SIG-M5 treated with dmso at 0.1 percent for 504 hours (cell line): Measurements from ENCODE around the gene MAGOH.
"Not testable (repeated sequence)": the region's sequence is repeated elsewhere in the genome, so short reads cannot be mapped to it uniquely, and the experiment has no call there.

Experiments
- DNase-seq: peaks from one replicate; lab custom pipeline; 2025; ENCODE audit not compliant: unreplicated experiment; lab: John Stamatoyannopoulos, UW

Gene MAGOH

GRCh38 chr1:53238197-53239155 is at the start of gene MAGOH:
Gene MAGOH, minus strand, starts transcription at chr1:53238518. Its CDS starts 70 bp downstream, at chr1:53238448.
- peak; percentile 94 for DNase-seq

DNA sequence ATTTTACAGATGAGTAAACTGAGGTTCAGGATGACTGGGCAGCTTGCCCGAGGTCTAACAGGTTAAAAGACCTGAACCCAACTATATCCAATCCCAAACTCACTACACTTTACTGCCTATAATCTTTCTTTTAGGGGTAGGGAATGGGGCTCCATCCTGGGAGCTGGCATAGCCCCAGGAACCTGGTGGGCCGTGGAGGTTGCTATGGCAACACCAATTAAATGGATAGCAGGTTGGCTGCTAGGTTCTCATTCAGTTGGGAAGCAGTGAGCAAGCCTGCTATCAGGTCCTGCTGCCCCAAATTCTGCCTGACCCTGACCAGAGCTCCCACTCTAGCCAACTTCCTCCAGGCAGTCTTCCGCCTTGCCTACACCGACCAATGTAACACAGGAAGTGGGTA is 48.6 kb upstream of the MAGOH start:
- DNase-seq, result no peak

- DNase-seq, result no peak
These were observed 47.8 kb upstream of the MAGOH start for GRCh38 chr1:53285969-53286760.

DNA sequence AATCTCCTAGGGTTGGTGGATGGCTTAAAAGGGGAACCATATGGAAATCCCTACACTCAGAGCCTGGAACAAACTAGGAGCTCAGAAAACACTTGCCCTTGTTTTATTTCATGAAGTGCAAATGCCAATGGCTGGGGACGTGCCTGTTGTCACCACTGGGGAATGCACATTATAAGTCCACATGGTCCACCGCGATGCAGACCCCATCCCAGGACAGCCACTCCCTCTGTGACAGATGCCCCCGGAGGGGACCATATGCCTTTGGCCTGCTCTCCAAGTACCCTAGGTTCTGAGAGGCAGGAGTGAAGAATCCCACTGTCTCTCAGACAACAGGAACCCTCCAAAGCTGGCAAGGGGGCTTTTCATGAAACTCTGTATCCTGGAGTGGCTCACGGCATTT is 47.2 kb upstream of the MAGOH start:
- no peak for DNase-seq

- no peak for DNase-seq
These were observed 46.1 kb upstream of the MAGOH start for GRCh38 chr1:53284224-53285020.

- not testable (repeated sequence) for DNase-seq
These were observed 44.8 kb upstream of the MAGOH start for GRCh38 chr1:53283156-53283555.

GRCh38 chr1:53281133-53281532 is 42.8 kb upstream of the MAGOH start:
- DNase-seq, result no peak

DNA sequence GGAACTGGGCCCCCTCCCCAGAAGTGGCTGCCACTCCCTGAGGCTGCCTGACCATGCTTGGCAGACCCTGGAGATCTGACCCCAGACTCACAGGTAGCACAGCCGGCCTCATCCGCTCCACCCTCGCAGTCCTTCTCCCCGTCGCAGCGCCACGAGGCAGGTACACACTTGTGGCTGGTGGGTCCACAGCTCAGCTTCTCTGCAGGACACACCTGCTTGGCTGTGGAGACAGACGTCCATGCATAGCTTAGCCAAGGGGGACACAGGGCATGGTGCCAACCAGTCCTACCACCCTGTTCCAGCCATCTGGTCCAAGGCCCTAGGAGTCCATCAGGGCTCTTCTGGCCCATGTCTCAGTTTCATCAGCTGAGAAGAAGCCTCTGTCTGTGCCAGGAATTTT is 42.2 kb upstream of the MAGOH start:
- DNase-seq, result no peak

- no peak for DNase-seq
These were observed 41.2 kb upstream of the MAGOH start for GRCh38 chr1:53279296-53280200.

- DNase-seq, result peak; percentile 3
These were observed 40.0 kb upstream of the MAGOH start for GRCh38 chr1:53278298-53278725.

GRCh38 chr1:53277326-53277725 is 39.0 kb upstream of the MAGOH start:
- no peak for DNase-seq

DNA sequence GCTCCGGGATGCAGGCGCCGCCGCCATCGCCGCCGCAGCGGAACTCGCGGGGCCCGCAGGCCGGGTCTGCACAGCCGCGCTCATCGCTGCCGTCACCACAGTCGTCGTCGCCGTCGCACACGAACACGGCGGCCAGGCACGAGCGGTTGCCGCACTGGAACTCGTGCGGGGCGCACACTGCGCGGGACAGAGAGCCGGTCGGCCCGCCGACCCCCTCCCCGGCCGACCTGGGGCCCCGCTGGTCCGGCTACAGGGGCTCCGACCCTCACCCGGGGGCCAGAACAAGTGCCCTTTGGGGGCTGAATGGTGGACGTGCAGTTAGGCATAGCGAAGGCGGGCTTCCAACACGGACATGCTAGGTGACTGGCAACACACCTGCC is 38.6 kb upstream of the MAGOH start:
- DNase-seq, result no peak

DNA sequence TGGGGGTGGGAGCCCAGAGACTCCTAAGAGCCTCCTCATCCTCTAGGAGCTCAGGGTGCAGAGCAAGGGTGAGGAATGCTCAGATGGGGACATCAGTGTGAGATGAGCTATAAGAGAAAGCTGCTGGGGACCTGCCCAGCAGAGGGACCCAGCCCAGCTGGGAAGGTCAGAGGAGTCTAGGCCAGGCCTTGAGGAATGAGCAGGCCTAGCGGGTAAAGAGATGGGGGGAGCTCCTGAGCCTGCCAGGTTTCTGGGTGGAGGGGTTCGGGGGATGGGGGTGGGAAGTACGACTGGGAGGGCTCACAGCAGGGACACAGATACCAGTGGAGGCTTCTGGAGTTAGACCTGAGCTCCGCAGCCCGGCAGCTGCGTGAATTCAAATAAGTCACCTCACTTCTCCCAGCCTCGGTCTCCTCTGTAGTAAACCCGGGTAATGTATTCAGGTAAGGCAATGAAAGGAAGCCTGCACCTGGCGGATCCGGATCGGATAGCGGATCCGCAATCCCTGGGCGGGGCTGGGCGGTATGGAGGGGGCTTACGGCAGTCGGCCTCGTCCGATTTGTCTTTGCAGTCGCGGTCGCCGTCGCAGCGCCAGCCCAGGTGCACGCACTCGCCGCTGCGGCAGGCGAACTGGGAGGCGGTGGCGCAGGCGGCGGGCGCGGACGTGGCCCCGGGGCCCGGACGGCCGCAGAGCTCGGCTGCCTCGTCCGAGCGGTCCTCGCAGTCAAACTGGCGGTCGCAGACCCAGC is 38.0 kb upstream of the MAGOH start:
- no peak for DNase-seq

DNA sequence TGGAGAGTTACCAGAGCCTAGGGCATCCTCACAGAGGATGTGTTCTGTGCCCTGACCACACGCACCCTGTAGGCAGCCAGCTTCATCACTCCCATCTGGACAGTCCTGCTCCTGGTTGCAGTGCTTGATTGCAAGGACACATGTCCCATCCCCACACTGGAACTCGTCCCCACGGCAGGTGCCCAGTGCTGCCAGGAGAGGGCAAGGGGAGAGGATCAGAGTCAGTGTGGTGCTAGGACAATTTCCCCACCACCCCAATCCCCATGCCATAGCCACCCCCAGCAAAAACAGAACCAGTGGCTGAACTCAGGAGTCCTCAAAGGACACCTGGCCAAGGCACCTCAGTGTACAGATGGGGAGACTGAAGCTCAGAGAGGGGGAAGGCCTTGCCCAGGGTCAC is 37.2 kb upstream of the MAGOH start:
- no peak for DNase-seq

DNA sequence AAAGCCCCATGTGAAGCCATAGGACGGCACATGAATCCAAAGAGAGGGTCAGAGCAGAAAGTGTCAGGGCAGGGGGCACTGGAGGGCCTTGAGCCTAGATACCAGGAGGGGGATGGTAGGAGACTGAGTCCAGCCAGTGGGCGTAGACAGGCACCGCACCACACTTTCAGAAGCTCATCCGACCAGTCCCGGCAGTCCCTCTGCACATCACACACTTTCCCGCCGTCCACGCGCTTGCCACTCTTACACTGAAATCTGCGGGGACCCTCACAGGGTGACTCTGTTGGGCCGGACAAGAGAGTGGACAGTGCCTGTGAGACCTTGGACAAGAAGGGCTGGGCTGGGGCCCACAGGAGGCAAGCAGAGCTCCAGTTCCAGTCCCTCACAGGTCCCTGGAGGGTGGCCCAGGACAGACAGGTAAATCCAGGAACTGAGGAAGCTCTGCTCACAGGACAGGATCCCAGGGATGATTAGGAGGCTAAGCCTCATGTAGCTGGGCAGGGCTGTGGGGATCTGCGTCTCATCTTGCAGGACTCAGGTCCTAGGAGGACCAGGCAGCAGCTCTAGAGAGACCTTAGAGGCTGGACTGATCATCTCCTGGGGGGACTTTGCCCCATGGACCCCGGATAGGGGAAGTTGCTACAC is 36.3 kb upstream of the MAGOH start:
- no peak for DNase-seq

DNA sequence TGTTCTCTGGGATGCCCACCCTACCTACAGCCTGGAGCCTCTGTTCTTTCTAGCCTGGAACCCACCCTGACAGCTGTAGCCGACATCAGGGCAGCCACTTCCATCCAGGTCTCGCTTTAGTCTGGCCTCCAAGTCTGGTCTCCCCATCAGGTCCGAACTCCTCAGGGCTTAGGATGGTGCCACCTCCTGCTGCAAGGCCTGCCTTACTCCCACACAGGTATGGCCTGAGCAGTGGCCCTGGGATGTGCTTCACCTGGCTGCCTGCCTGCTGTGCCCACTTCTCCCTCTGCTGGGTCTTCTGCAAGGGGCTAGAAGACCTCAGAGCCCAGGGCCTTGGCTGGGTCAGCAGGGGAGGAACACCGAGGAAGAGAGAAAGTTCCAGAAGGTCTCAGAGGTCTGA is 35.7 kb upstream of the MAGOH start:
- no peak for DNase-seq

DNA sequence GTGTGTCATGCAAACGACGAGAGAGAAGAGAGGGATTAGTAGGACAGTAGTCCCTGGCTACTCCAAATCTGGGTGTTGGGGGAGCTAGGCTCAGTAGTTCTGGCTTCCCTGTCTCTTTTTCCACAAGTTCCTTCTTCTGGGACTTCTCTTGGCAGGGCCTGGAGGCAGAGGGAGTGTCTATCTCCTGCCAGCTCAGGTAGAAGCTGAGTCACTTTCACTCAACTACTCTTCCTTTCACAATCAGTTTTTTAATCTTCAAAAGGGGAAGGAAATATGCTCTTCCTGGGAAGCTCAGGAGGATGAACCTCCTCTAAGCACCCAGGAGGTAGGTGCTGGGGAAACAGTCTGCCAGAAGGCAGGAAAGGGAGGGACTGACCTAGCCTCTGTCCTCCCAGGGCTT is 35.2 kb upstream of the MAGOH start:
- DNase-seq, result no peak

GRCh38 chr1:53272349-53272748 is 34.0 kb upstream of the MAGOH start:
- no peak for DNase-seq
